IMR-90 (cell line): ENCODE results near the gene SCNM1. TPM values are rescaled to one million over a fixed set of nuclear protein-coding genes. Genes with fewer than 3 reads are reported as not detected.

Experiments used
- ATAC-seq: fragments of 200-7000 bp; cut with Tn5 transposase; 2 replicates; pipeline ENCODE4 v1.9.1; 2020; ENCODE audit warnings: low read depth, mild to moderate bottlenecking, moderate library complexity
- BruUV-seq: library from RNA; stranded (reverse); fragments of 400-500 nt; replicated peaks from 2 replicates; lab custom pipeline; 2021; lab: Mats Ljungman, UMichigan
- CTCF ChIA-PET: fragments of 300-600 bp; formaldehyde crosslinking; extraction: SDS; loops from one replicate; lab custom pipeline; 2021; ENCODE audit warnings: antibody characterized with exemption; lab: Yijun Ruan, JAX
- POLR2A ChIA-PET: fragments of 300-600 bp; sonication (Branson Sonifier 250); formaldehyde crosslinking; loops from one replicate; lab custom pipeline; 2022; ENCODE audit warnings: antibody characterized with exemption; ENCODE audit not compliant: unreplicated experiment; lab: Charles Lee
- DNase-seq: peaks from one replicate; pipeline ENCODE4 v3.0.0; 2013
- H2AFZ ChIP-seq: replicated peaks from 2 replicates; pipeline ENCODE3; 2013; ENCODE audit warnings: low read length, mild to moderate bottlenecking; ENCODE audit not compliant: poor library complexity
- H2AK5ac ChIP-seq: 2 replicates; pipeline ENCODE4 v1.6.1; 2013; ENCODE audit warnings: low read depth, low read length, inconsistent platforms
- H2AK9ac ChIP-seq: replicated peaks from 2 replicates; pipeline ENCODE3; 2013; ENCODE audit warnings: mild to moderate bottlenecking, low read depth, low read length, moderate library complexity; ENCODE audit not compliant: poor library complexity
- H2BK120ac ChIP-seq: 2 replicates; pipeline ENCODE4 v1.6.1; 2013; ENCODE audit warnings: low read depth, low read length, inconsistent platforms
- H2BK15ac ChIP-seq: 3 replicates; pipeline ENCODE4 v1.6.1; 2013; ENCODE audit warnings: low read depth, low read length, inconsistent platforms
- H2BK20ac ChIP-seq: 2 replicates; pipeline ENCODE4 v1.6.1; 2013; ENCODE audit warnings: low read depth, mild to moderate bottlenecking, inconsistent platforms, low read length, moderate library complexity
- H2BK5ac ChIP-seq: 2 replicates; pipeline ENCODE4 v1.6.1; 2013; ENCODE audit warnings: mild to moderate bottlenecking, low read depth, low read length, inconsistent platforms; ENCODE audit not compliant: poor library complexity, severe bottlenecking
- H3K14ac ChIP-seq: replicated peaks from 2 replicates; pipeline ENCODE4 v1.6.1; 2013; ENCODE audit warnings: low read depth, low read length, inconsistent platforms
- H3K18ac ChIP-seq: 2 replicates; pipeline ENCODE4 v1.6.1; 2013; ENCODE audit warnings: low read depth, low read length, control low read depth
- H3K23ac ChIP-seq: 2 replicates; pipeline ENCODE4 v1.6.1; 2013; ENCODE audit warnings: low read depth, low read length, inconsistent platforms
- H3K27ac ChIP-seq: 2 replicates; pipeline ENCODE4 v1.5.1; 2013; ENCODE audit warnings: mild to moderate bottlenecking, control low read depth, low read length; ENCODE audit not compliant: insufficient read depth
- H3K27me3 ChIP-seq: 2 replicates; pipeline ENCODE4 v1.6.1; 2013; ENCODE audit warnings: low read length; ENCODE audit not compliant: control insufficient read depth, insufficient read depth
- H3K36me3 ChIP-seq: 2 replicates; pipeline ENCODE4 v1.6.1; 2013; ENCODE audit warnings: low read length, mixed read lengths; ENCODE audit not compliant: control insufficient read depth, insufficient read depth
- H3K4ac ChIP-seq: 2 replicates; pipeline ENCODE4 v1.6.1; 2013; ENCODE audit warnings: low read depth, low read length, inconsistent platforms
- H3K4me1 ChIP-seq: 2 replicates; pipeline ENCODE4 v1.6.1; 2013; ENCODE audit warnings: low read length, mixed read lengths; ENCODE audit not compliant: control insufficient read depth, insufficient read depth
- H3K4me2 ChIP-seq: 2 replicates; pipeline ENCODE4 v1.6.1; 2013; ENCODE audit warnings: low read depth, mild to moderate bottlenecking, control low read depth, low read length, moderate library complexity
- H3K4me3 ChIP-seq: 2 replicates; pipeline ENCODE4 v1.5.1; 2013; ENCODE audit warnings: low read depth, mild to moderate bottlenecking, control low read depth, low read length, moderate library complexity; ENCODE audit not compliant: insufficient read depth
- H3K56ac ChIP-seq: 2 replicates; pipeline ENCODE4 v1.6.1; 2013; ENCODE audit warnings: low read length, inconsistent platforms; ENCODE audit not compliant: insufficient read depth; ENCODE audit errors: extremely low read depth
- H3K79me1 ChIP-seq, 2 experiments: 2 replicates each; pipeline ENCODE4 v1.6.1; 2013; ENCODE audit warnings: low read length in 2 of 2, inconsistent platforms in 1 of 2, low read depth in 1 of 2
- H3K9ac ChIP-seq: 2 replicates; pipeline ENCODE4 v1.6.1; 2013; ENCODE audit warnings: low read depth, low read length, control low read depth
- H3K9me1 ChIP-seq: 2 replicates; pipeline ENCODE4 v1.6.1; 2013; ENCODE audit warnings: low read length, inconsistent platforms; ENCODE audit not compliant: insufficient read depth
- H3K9me3 ChIP-seq: 2 replicates; pipeline ENCODE4 v1.6.1; 2013; ENCODE audit warnings: low read length; ENCODE audit not compliant: control insufficient read depth, insufficient read depth
- H4K20me1 ChIP-seq: 2 replicates; pipeline ENCODE4 v1.6.1; 2013; ENCODE audit warnings: low read length, inconsistent platforms; ENCODE audit not compliant: insufficient read depth
- H4K5ac ChIP-seq: 2 replicates; pipeline ENCODE4 v1.6.1; 2013; ENCODE audit warnings: mild to moderate bottlenecking, low read depth, low read length, control low read depth
- H4K8ac ChIP-seq, 2 experiments: 2 replicates each; pipeline ENCODE4 v1.6.1; 2013; ENCODE audit warnings: low read depth in 2 of 2, low read length in 2 of 2, control low read depth in 1 of 2, inconsistent platforms in 1 of 2
- H4K91ac ChIP-seq: 2 replicates; pipeline ENCODE4 v1.6.1; 2013; ENCODE audit warnings: low read depth, low read length, inconsistent platforms; ENCODE audit not compliant: insufficient read depth
- BHLHE40 ChIP-seq: fragments of 150-350 bp; IDR thresholded peaks from 2 replicates; pipeline ENCODE4 v1.6.1; 2016; ENCODE audit warnings: mild to moderate bottlenecking, low read depth, low read length
- CEBPB ChIP-seq: IDR thresholded peaks from 2 replicates; pipeline ENCODE4 v1.6.1; 2012; ENCODE audit warnings: low read depth, low read length, improper control_type of control experiment
- CHD1 ChIP-seq: IDR thresholded peaks from 2 replicates; pipeline ENCODE4 v1.6.1; 2012; ENCODE audit warnings: low read depth, low read length, improper control_type of control experiment
- FOS ChIP-seq: fragments of 150-350 bp; IDR thresholded peaks from 2 replicates; pipeline ENCODE4 v1.6.1; 2016; ENCODE audit warnings: low read depth, low read length
- MAFK ChIP-seq: IDR thresholded peaks from 2 replicates; pipeline ENCODE4 v1.6.1; 2012; ENCODE audit warnings: low read depth, low read length, improper control_type of control experiment
- MAZ ChIP-seq: IDR thresholded peaks from 2 replicates; pipeline ENCODE4 v1.6.1; 2012; ENCODE audit warnings: low read depth, mild to moderate bottlenecking, low read length, improper control_type of control experiment, moderate library complexity, borderline replicate concordance
- MXI1 ChIP-seq: IDR thresholded peaks from 2 replicates; pipeline ENCODE4 v1.6.1; 2012; ENCODE audit warnings: low read depth, mild to moderate bottlenecking, low read length, moderate library complexity, borderline replicate concordance
- NFE2L2 ChIP-seq: fragments of 150-350 bp; IDR thresholded peaks from 2 replicates; pipeline ENCODE4 v1.6.1; 2016; ENCODE audit warnings: low read depth, mild to moderate bottlenecking, low read length
- POLR2A ChIP-seq: IDR thresholded peaks from 2 replicates; pipeline ENCODE4 v1.6.1; 2012; ENCODE audit warnings: mild to moderate bottlenecking, low read depth, low read length
- RAD21 ChIP-seq: IDR thresholded peaks from 2 replicates; pipeline ENCODE4 v1.6.1; 2012; ENCODE audit warnings: low read length, improper control_type of control experiment
- RCOR1 ChIP-seq: IDR thresholded peaks from 2 replicates; pipeline ENCODE4 v1.6.1; 2012; ENCODE audit warnings: mild to moderate bottlenecking, low read length, improper control_type of control experiment; ENCODE audit not compliant: insufficient replicate concordance
- RFX5 ChIP-seq: IDR thresholded peaks from 2 replicates; pipeline ENCODE4 v1.8.0; 2012; ENCODE audit warnings: low read depth, mild to moderate bottlenecking, low read length, moderate library complexity
- SMC3 ChIP-seq: fragments of 150-350 bp; IDR thresholded peaks from 2 replicates; pipeline ENCODE4 v1.6.1; 2016; ENCODE audit warnings: low read depth, mild to moderate bottlenecking, antibody characterized with exemption, low read length, moderate library complexity
- WGBS, 2 experiments: methylation state at CpG; one replicate each; pipeline versions ENCODE4 v1.1.5 to v1.1.7; 2013; ENCODE audit warnings: missing lambda C conversion rate in 2 of 2; ENCODE audit not compliant: insufficient read length in 1 of 2; ENCODE audit errors: extremely low coverage in 2 of 2; 5-methylcytosine and 5-hydroxymethylcytosine counted together
- dilution Hi-C: fragments of 300-500 bp; cut with HindIII; formaldehyde crosslinking; loops from one replicate; pipeline ENCODE4 v1.14.3; 2018; ENCODE audit warnings: low sequenced_read_pairs; ENCODE audit not compliant: unreplicated experiment
- in situ Hi-C: fragments of 300-500 bp; cut with MboI; formaldehyde crosslinking; loops from 3 replicates; pipeline ENCODE4 v1.14.3; 2019; ENCODE audit warnings: low sequenced_read_pairs, inconsistent platforms, mixed read lengths
- intact Hi-C: fragments of 100-400 bp; cut with micrococcal nuclease; formaldehyde crosslinking; loops from 2 replicates; pipeline ENCODE4 v1.10.0; 2022
- polyA plus RNA-seq, 3 experiments: library from polyadenylated mRNA; depleted of rRNA; stranded (reverse); fragments of >200 nt; gene quantifications; 2 replicates each; pipeline ENCODE4 v1.2.3, GENCODE V29; 2012; ENCODE audit warnings: low replicate concordance in 1 of 3
- total RNA-seq: library from RNA; depleted of rRNA; stranded (reverse); fragments of >200 nt; gene quantifications from 2 replicates; pipeline ENCODE4 v1.2.3, GENCODE V29; 2012
- TF ChIP-seq, protein P1 (sequence below): conservative IDR thresholded peaks from 2 replicates; pipeline ENCODE4 v1.5.1; 2012; ENCODE audit warnings: mild to moderate bottlenecking, low read depth, low read length, improper control_type of control experiment
- TF ChIP-seq, protein P2 (sequence below): fragments of 150-350 bp; IDR thresholded peaks from 2 replicates; pipeline ENCODE4 v1.6.1; 2016; ENCODE audit warnings: low read depth, mild to moderate bottlenecking, low read length, moderate library complexity, borderline replicate concordance
- TF ChIP-seq, protein P3 (sequence below): fragments of 150-350 bp; IDR thresholded peaks from 2 replicates; pipeline ENCODE4 v1.6.1; 2017; ENCODE audit warnings: mild to moderate bottlenecking, antibody characterized with exemption, low read length, low read depth

The SCNM1 gene
- total and polyA plus RNA-seq, 2 of the 4 experiments (the other 2 are of a cell fraction): 27.4 to 33.2 TPM

DNA sequence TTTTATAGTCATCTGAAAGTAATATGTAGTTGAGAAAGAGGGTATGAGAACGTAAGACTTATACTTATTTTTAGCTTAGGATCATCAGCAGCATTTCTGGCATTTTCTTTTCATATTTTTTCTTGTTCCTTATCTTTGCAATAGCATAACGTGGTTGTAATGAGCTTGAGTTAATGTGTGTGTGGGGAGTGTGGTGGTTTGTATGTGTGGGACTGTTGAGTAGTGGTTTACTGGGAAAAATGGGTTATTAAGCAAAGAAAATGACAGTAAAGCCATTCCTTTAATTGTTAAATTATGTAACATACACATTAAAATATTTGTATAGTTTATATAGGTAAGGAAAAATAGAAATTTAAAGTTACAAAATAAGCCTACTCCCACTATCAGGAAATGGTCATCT is 47.6 kb downstream of the SCNM1 start:
- ATAC-seq: no peak
- no peak overlapping the region for H3K23ac ChIP-seq
- H3K79me1 ChIP-seq: peaks cover 5 to 71% of the 10 kb centered on the region in 2 experiments; a peak in 3 of 4 replicates
- dilution Hi-C loops: no loop called here
- H3K36me3 ChIP-seq: peaks cover 21% of the 10 kb centered on the region
- H3K18ac ChIP-seq: no peak overlapping the region
- whole genome bisulfite sequencing, 2 experiments: no CpG with 5 or more reads among the region's 2 CpGs
- in situ Hi-C loops: no loop called here
- H2BK20ac ChIP-seq: no peak overlapping the region
- H3K14ac ChIP-seq: no peak overlapping the region
- H3K9me3 ChIP-seq: no peaks in the 10 kb centered on the region
- no peak overlapping the region for H4K8ac ChIP-seq
- no peak overlapping the region for H4K91ac ChIP-seq
- ChIA-PET POLR2A (no interaction called here), CTCF (no interaction called here)
- H2BK15ac ChIP-seq: no peak overlapping the region
- no peak overlapping the region for H3K27ac ChIP-seq
- H4K20me1 ChIP-seq: peaks cover 85% of the 10 kb centered on the region
- no peak overlapping the region for H2BK5ac ChIP-seq
- no peak overlapping the region for H2BK120ac ChIP-seq
- H3K27me3 ChIP-seq: no peaks in the 10 kb centered on the region
- peaks cover 1% of the 10 kb centered on the region; the same call in 1 of the 2 replicates for H3K4me1 ChIP-seq
- H4K5ac ChIP-seq: no peak overlapping the region
- H3K4ac ChIP-seq: no peak overlapping the region
- no peak overlapping the region for H3K9ac ChIP-seq
- DNase-seq: no peak
- no TSS peak for BruUV-seq
- peaks cover 8% of the 10 kb centered on the region; the same call in 1 of the 2 replicates for H3K9me1 ChIP-seq
- H2AK9ac ChIP-seq: no peak overlapping the region
- no peak overlapping the region for H3K4me3 ChIP-seq
- H3K4me2 ChIP-seq: no peak overlapping the region
- TF ChIP-seq, protein P1, sequence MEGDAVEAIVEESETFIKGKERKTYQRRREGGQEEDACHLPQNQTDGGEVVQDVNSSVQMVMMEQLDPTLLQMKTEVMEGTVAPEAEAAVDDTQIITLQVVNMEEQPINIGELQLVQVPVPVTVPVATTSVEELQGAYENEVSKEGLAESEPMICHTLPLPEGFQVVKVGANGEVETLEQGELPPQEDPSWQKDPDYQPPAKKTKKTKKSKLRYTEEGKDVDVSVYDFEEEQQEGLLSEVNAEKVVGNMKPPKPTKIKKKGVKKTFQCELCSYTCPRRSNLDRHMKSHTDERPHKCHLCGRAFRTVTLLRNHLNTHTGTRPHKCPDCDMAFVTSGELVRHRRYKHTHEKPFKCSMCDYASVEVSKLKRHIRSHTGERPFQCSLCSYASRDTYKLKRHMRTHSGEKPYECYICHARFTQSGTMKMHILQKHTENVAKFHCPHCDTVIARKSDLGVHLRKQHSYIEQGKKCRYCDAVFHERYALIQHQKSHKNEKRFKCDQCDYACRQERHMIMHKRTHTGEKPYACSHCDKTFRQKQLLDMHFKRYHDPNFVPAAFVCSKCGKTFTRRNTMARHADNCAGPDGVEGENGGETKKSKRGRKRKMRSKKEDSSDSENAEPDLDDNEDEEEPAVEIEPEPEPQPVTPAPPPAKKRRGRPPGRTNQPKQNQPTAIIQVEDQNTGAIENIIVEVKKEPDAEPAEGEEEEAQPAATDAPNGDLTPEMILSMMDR: no peak
- TF ChIP-seq BHLHE40 (no peak), SMC3 (no peak), CHD1 (no peak), CEBPB (no peak), RFX5 (no peak), MAFK (no peak), RCOR1 (no peak), POLR2A (no peak), MXI1 (no peak), FOS (no peak), MAZ (no peak), NFE2L2 (no peak), RAD21 (no peak)
- TF ChIP-seq, protein P2, sequence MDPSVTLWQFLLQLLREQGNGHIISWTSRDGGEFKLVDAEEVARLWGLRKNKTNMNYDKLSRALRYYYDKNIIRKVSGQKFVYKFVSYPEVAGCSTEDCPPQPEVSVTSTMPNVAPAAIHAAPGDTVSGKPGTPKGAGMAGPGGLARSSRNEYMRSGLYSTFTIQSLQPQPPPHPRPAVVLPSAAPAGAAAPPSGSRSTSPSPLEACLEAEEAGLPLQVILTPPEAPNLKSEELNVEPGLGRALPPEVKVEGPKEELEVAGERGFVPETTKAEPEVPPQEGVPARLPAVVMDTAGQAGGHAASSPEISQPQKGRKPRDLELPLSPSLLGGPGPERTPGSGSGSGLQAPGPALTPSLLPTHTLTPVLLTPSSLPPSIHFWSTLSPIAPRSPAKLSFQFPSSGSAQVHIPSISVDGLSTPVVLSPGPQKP: no peak
- TF ChIP-seq, protein P3, sequence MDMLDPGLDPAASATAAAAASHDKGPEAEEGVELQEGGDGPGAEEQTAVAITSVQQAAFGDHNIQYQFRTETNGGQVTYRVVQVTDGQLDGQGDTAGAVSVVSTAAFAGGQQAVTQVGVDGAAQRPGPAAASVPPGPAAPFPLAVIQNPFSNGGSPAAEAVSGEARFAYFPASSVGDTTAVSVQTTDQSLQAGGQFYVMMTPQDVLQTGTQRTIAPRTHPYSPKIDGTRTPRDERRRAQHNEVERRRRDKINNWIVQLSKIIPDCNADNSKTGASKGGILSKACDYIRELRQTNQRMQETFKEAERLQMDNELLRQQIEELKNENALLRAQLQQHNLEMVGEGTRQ: no peak
- H2AFZ ChIP-seq: no peak overlapping the region
- no peak overlapping the region for H2AK5ac ChIP-seq
- intact Hi-C loops: no loop called here
- no peak overlapping the region for H3K56ac ChIP-seq
